NCI-H1092 (cell line): Measurements from ENCODE around the gene EGFR.

Experiments used
- DNase-seq: peaks from one replicate; lab custom pipeline; 2025; lab: John Stamatoyannopoulos, UW

EGFR gene

DNA sequence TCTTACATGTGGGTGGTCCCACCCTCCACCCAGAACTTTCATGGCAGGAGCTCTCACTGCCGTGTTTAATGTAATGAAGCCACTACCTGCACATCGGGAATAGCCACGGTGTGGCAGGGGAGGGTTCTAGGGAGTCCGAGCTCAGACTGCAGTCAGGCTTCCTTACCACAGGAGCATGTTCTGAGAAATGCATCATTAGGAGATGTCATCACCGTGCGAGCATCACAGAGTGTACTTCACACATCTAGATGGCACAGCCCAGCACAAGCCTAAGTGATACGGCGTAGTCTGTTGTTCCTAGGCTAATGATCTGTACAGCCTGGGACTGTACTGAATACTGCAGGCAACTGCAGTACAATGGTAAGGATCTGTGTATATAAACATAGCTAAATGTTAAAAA is 193.4 kb downstream of the EGFR start:
- no peak for DNase-seq

DNA sequence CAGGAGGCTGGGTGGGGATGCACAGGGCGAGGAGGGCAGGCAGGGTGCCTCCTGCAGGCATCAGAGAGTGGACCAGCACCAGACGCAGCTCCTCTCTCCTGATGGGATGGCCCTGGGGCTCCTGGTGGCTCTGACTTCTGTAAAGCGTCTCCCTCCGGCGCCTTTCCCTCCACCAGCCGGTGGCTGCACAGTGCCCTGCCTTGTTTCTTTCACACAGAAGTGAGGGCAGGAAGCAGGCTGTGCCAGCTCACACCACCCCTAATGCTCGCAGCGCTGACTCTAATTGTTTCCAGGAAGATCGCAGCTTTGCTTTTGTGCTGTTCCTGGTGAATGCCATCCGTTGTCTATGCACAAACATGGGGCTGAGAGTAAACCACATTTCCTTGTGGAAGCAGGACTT is 194.0 kb downstream of the EGFR start:
- DNase-seq, result no peak

GRCh38 chr7:55214707-55215106 is 195.9 kb downstream of the EGFR start:
- no peak for DNase-seq

DNA sequence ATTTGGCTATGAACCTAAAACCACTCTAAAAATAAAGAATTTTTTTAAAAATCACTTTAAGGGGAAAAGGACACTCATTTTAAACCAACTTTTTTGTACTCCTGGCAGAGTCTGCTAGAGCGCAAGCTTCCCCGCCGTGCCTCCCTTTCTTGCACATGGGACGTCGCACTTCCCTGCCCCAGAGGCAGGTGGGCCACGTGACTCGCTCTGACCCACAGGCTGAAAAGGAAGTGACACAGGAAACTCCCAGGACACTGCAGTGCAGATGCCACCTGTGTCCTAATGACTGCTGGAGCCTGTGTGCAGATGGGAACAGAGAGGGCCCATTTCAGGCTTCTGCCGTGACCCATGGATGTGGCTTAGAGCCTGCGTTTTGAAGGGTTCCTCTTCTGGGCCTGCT is 204.2 kb downstream of the EGFR start:
- no peak for DNase-seq

DNA sequence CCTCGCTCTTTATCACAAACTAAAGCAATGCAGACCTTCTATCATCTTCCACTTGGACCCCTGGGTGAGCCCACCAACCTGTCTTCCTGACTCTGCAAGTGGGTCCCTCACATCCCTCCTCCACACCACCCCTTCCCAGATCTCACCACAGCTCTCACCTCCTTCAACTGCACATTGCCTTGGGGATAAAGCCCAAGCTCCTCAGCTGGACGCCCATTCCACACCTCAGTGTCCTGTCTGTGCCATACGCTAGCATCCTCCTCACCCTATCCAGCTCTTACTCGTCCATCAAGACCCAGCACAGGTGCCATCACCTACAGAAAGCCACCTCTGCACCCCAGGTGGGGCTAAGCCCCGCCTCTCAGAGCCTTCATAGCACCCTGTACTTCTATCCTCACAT is 205.3 kb downstream of the EGFR start:
- DNase-seq, result no peak

DNA sequence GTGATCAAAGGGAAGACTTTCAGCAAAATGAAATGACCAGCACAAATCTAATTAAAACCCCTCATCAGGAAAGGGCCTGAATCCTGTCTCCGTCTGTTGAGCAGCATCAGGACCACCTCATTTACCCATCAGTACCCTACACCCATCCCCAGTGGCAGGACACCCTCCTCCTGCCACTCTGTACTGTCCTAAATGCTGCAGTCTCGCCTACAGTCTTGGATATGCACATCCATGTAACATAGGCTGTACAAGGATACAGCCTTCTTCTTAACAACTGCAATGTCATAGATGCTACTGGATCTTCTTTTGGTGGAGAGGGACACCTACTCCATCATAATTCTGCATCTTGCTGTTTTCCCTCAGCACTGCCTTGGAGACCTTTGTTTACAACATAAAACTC is 206.0 kb downstream of the EGFR start:
- no peak for DNase-seq

DNA sequence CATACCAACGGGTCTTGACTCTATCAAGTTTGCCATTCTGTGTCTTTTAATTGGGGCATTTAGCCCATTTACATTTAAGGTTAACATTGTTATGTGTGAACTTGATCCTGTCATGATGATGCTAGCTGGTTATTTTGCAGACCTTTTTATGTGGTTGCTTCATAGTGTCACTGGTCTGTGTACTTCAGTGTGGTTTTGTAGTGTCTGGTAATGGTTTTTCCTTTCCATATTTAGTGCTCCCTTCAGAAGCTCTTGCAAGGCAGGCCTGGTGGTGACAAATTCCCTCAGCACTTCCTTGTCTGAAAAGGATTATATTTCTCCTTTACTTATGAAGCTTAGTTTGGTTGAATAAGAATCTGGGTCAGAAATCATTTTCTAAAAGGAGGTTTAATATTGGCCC is 211.2 kb downstream of the EGFR start:
- DNase-seq, result no peak

DNA sequence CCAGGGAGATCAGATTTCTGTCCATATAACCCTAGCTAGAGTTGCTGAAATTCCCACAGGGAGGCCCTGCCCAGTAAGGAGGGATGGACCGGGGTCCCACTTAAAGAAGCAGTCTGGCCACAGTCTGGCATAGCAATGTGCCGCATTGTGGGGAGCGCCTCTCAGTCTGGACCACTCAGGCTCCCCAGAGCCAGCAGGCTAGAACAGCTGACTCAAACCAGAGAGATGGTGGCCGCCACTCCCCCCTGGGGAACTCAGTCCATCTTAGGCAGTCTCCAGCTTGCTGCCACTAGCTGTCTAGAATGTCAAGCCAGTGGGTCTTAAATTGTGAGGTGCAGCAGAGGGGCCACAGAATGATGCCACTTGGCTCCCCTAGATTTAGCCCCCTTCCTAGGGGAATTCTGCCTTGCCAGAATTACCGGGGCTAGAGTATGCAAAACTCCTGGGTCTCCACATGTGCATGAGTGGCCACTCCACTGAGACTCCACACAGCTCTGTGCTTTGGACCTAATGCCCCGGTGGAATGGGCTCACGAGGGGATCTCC is 213.0 kb downstream of the EGFR start:
- DNase-seq, result no peak

GRCh38 chr7:55233001-55233400 is 214.2 kb downstream of the EGFR start:
- no peak for DNase-seq

DNA sequence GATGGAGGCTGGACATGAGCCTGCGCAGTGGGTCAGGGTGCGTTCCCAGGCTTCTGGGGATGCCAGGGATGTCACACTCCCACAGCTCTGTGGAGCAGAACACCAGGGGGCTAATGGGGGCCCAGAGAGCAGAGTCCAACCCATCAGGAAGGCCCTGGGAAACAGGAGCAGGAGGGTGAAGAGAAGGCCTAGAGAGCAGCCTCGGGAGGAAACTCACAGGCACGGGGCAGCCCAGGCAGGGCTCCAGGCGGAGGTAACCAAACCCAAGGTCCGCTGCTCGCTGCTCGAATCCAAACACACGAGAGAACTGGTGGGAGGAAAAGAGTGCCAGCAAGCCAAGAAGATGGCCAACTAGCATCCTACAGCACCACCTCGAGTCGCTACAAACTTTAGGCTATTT is 215.6 kb downstream of the EGFR start:
- DNase-seq, result no peak

GRCh38 chr7:55235115-55235514 is 216.3 kb downstream of the EGFR start:
- no peak for DNase-seq

- no peak for DNase-seq
These were observed 217.0 kb downstream of the EGFR start for GRCh38 chr7:55235801-55236200.

GRCh38 chr7:55236476-55236875 is 217.7 kb downstream of the EGFR start:
- no peak for DNase-seq

DNA sequence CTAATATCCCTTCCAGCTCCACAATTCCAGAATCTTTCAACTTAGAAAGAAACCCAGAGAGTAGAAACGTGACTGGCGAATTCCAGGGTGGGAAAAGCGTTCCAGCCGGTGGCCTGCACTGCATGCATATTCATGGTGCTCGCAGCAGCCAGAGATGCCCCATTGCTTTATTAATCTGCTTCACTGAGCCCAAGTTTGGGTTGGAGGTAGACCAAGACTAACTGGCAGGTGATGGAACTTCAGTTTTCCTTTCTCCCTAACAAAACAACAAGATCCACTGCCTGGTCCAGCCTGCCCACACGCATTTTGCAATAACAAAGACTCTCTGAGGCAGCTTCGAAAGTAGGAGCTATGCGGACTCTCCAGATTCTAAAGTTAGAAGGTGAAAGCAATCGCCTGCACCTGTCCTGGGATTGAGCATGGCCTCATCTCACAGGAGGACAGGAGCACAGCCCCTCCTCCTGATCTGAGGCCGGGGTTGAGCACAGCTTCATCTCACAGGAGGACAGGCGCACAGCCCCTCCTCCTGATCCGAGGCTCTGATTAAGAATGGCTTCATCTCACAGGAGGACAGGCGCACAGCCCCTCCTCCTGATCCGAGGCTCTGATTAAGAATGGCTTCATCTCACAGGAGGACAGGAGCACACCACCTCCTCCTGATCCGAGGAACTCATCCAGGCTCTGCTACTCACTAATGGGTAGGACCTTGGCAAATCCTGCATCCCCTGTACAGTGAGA is 218.5 kb downstream of the EGFR start:
- no peak for DNase-seq

DNA sequence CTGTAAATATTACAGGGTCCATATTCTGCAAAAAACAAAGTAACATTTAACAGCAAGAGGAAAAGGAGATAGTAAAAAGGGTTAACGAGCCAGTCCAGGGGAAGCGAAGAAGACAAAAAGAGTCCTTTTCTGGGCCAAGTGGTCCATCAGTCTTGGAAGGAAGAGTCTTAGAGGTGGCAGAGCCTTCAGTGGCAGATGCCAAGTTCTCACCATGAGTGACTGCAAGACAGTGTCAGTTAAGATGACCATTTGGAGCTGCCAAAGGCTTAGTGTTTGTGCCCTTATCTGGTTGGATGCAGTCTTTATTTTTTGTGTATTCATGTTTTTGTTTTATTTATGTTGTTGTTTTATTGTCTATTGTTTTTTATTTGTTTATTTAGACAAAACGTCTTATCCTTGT is 220.6 kb downstream of the EGFR start:
- DNase-seq, result no peak

DNA sequence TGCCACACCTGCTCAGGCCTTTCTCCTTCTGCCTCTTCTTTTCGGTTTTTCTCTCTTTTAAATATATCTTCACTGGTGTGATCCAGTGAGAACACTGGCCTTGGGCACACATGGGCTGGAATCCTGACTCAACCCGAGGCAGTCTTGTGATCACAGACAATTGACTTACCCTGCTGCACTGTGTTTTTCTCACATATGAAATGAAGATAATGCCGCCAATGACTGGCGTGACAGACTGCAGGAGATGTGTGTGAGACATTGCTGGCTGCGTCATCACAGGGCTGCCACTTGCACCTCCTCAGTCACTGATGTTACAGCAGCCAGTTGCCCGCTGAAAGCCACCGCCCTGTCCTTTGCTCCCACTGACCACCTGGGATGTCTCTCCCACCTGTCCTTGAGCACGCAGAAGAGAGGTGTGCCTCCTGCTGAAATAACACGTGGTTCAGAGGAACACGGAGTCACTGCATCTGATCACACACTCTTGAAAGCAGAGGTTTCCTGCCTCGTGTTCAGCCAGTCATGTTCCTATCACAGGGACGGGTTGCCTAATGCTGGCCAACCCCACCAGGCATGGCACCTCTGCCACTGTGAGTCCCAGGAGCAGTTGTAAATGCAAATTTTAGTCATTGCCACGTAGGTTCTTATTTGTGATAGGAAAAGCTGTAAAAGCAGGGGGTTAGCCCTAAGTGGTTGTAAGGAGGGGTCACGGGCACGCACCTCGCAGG is 221.8 kb downstream of the EGFR start:
- DNase-seq, result no peak

DNA sequence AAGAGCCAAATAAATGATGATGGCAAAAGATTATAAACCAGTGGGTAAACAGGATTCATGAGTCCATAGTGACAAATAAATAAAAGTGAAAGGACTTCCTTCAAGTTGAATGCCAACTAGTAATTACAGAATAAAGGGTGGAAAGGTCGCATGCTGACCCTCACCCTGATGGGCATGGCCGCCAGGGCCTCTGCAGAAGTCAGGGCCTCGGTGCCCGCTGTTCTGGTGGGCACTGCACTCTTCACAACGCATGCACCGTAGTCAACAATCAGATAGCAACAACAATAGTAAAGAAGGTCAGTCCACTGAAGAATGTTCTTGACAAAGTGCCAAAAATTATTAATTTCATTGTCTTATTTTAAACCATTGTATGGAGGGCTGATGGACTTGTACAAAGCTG is 223.1 kb downstream of the EGFR start:
- no peak for DNase-seq

DNA sequence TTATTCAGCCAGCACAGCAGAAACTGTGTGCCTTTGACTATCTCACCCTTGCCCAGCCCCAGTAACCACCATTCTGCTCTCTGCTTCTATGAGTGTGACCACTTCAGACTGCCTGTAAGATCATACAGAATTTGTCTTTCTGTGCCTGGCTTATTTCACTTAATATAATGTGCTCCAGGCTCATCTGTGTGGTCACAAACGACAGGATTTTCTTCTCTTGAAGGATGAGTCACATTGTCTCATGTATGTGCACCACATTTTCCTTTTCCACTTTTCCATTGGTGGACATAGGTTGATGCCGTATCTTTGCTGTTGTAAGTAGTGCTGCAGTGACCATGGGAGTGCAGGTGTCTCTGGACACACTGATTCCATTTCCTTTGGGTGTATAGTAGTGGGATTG is 223.8 kb downstream of the EGFR start:
- no peak for DNase-seq

DNA sequence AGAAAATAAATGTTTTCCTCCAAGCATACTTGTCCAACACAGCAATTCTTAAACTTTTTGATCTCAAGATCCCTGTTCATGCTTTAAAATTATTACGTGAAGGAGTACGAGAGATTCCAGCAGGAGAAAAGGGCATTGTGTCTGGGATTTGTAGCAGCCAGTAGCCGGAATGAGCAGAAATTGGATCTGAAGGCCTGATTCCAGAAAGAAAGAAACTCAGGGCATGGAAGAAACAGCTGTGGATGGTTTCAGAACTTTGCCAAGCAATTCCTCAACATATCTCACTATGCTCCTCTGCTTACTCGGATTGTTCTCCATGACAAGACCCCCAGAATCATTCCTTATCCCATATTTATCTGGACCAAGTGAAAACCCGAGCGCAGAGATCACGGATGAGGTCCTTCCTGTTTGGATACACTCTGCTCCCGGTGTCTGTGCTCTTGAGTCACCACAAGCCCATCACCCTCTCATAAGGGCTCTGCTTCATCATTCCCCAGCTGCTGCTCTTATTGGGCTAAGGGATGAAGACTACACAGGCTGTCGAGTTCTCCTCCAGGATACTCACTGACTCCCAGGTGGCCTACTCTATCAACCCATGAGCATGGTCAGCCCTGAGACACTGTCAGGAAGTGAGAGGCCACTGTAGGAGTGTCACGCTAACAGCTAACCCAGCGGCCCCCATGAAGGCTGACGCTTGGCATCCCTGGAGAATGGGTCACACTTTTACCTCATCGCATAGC is 225.4 kb downstream of the EGFR start:
- no peak for DNase-seq

GRCh38 chr7:55245271-55245723 is 226.5 kb downstream of the EGFR start:
- no peak for DNase-seq

DNA sequence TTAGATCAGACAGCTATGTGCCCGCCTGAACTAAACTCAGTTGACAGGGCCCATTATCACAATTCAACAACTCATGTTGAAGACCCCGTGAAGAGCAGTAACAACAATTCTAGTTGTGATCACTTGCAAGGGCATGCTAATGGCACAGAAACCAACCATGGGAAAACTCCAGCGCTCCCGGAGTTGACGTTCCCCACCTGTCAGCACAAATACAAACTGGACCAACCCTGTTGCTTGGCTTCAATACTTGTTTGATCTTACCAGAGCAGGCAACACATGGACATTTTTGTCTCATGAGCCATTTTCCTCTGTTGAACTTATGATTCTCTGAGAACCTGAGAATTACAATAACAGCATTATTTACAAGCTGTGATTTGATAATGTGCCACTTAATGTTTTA is 227.4 kb downstream of the EGFR start:
- DNase-seq, result no peak

DNA sequence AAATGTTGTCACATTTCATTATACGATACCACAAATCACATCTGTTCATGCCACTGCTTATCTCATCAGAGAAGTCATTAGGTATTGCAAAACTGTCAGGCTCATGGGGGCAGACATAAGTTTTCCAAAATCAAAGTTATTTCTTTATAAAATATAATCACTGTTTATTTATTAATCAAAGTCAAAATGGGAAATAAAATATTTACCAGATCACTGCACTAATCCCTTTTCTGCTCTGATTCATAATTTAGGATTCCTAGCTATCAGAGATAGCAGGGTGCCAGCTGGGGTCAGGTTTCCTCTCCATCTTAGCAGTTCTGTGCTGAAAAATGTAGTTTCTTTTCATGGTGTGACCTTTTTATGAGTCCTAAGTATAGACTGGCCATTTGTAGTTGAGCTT is 228.6 kb downstream of the EGFR start:
- DNase-seq, result no peak

DNA sequence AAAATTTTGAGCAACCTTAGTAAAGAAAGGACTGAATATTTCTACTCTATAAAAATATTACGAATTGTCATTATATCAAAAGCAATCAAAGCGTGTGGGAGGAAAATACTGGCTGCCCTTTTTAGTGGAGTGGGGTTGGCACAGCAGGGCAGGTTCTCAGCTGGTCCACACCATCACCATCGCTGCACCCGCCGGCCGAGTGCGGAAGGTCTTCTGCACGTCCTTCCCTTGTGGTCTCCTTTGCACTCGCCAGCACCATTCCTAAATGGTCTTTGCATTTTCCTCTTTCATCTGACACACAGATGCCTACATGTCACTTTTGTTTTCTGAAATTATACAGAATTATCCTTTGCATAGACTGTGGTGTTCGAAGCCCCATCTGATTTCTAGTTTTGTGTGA is 229.7 kb downstream of the EGFR start:
- DNase-seq, result no peak
